HFFc6 (cell line): ENCODE data around the gene CPN1. TPM values are rescaled to one million over a fixed set of nuclear protein-coding genes. Genes with fewer than 3 reads are reported as not detected.
"Not testable (repeated sequence)": the region's sequence is repeated elsewhere in the genome, so short reads cannot be mapped to it uniquely, and the experiment has no call there.

ENCODE experiments used
- DNase-seq: peaks from one replicate; pipeline ENCODE4 v3.0.0-alpha.2; 2018
- H3K27ac Mint-ChIP-seq: 2 replicates; pipeline ENCODE4 v1.8.0; 2020; ENCODE audit warnings: mild to moderate bottlenecking, mixed read lengths
- H3K27me3 Mint-ChIP-seq: 2 replicates; pipeline ENCODE4 v1.8.0; 2021; ENCODE audit warnings: mild to moderate bottlenecking, moderate library complexity, mixed read lengths; ENCODE audit not compliant: insufficient read depth
- H3K36me3 Mint-ChIP-seq: 2 replicates; pipeline ENCODE4 v1.8.0; 2021; ENCODE audit warnings: low read depth, mixed read lengths
- H3K4me1 Mint-ChIP-seq: 2 replicates; pipeline ENCODE4 v1.8.0; 2020; ENCODE audit warnings: low read depth, mixed read lengths
- H3K4me3 Mint-ChIP-seq: 2 replicates; pipeline ENCODE4 v1.8.0; 2020; ENCODE audit warnings: mild to moderate bottlenecking, moderate library complexity, mixed read lengths
- H3K9me3 Mint-ChIP-seq: 2 replicates; pipeline ENCODE4 v1.8.0; 2020; ENCODE audit warnings: mild to moderate bottlenecking, mixed read lengths
- long read RNA-seq: library from polyadenylated mRNA; unstranded; transcript quantifications from one replicate; pipeline ENCODE4 v2.0.0, GENCODE V29; 2019
- total RNA-seq, 6 experiments: library from RNA; stranded (reverse); fragmentation: NEBNext Ultra II Directional; extraction: Animal tissue kit (Norgen Biotek cat#: 25700); gene quantifications; 2 replicates in 1 of 6; 3 replicates in 5 of 6; pipeline ENCODE4 v1.2.3, GENCODE V29; 2021
- TF ChIP-seq, protein P1 (sequence below): fragments of 200-600 bp; sonication (generic); IDR thresholded peaks from 2 replicates; pipeline ENCODE4 v1.5.0; 2021; ENCODE audit warnings: antibody characterized with exemption, mild to moderate bottlenecking

The CPN1 gene
- total RNA-seq = not detected
- long read RNA-seq = 0 reads

DNA sequence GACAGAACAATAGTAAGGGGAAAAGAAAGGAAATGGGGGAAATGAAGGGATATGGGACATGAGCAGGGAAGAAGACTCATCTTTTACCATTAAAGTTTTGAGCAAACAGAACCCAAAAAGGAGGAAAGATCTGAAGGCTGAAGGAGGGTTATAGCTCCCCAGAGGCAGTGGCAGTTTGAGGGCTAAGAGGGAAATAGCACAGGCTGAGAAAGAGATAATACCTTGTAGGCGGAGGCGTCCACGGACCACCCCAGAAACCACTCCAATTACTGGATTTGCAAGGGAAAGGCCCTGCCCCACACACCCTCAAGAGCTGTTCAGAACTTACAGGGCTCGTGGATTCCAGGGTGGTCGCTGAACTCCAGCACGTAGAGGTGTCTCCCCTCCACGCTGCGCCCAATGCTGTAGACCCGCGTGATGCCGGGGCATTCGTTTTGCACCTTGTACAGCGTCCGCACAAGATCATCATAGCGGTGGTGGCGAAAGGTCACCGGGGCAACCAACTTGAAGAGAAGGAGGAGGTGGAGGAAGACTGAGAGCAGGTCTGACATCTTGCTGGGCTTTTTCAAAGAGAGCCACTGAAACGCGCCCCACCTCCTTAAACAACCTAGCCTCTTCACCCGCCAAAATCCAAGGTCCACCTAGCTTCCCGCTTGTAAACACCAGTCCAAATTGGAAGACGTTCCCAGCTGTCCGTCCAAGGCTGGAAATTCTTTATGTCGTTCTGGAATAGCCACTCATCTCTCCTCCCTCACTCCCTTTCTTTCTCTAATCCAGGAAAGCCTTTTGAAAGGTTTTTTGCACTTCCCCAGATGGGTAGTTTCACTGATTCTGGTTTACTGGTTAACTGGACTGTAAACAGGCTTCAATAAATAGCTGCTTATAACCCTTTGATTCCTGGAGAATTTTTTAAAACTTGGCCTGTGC, at the start of gene CPN1:
Gene CPN1 (minus strand): TSS at position 795 of the 927 bp plus-strand sequence. CDS start 244 bp downstream, at position 551.
- TF ChIP-seq, protein P1, sequence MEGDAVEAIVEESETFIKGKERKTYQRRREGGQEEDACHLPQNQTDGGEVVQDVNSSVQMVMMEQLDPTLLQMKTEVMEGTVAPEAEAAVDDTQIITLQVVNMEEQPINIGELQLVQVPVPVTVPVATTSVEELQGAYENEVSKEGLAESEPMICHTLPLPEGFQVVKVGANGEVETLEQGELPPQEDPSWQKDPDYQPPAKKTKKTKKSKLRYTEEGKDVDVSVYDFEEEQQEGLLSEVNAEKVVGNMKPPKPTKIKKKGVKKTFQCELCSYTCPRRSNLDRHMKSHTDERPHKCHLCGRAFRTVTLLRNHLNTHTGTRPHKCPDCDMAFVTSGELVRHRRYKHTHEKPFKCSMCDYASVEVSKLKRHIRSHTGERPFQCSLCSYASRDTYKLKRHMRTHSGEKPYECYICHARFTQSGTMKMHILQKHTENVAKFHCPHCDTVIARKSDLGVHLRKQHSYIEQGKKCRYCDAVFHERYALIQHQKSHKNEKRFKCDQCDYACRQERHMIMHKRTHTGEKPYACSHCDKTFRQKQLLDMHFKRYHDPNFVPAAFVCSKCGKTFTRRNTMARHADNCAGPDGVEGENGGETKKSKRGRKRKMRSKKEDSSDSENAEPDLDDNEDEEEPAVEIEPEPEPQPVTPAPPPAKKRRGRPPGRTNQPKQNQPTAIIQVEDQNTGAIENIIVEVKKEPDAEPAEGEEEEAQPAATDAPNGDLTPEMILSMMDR = no peak
- DNase-seq = no peak
- no peaks in the 10 kb centered on the region for H3K9me3 Mint-ChIP-seq
- no peaks in the 10 kb centered on the region for H3K36me3 Mint-ChIP-seq
- no peak within 1 kb of the TSS for H3K27ac Mint-ChIP-seq
- H3K27me3 Mint-ChIP-seq = peaks cover 46% of the 10 kb centered on the region
- no peak within 1 kb of the TSS for H3K4me3 Mint-ChIP-seq
- H3K4me1 Mint-ChIP-seq = peaks cover 9% of the 10 kb centered on the region

DNA sequence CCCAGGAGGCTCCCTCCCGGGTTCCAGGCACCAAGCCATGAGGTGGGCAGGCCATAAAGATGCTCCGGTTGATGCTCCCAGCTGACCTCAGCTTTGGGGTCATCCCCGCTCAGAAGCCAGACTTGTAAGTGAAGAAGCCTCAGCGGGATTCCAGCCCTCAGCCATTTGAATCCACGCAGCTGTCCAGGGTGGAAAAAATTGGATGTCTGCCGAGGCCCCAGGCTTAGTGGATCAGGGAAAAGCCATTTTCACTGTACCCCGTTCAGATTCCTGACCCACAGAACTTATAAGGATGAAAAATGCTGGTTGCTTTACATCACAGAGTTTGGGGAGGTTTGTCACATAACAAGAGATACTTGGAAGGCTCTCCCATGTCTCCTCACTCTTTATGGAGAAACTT, 49.2 kb upstream of the CPN1 start:
- H3K9me3 Mint-ChIP-seq = peaks cover 4% of the 10 kb centered on the region; the same call in 1 of the 2 replicates
- H3K4me1 Mint-ChIP-seq = no peaks in the 10 kb centered on the region
- TF ChIP-seq, protein P1 = no peak
- H3K27me3 Mint-ChIP-seq = peaks cover 31% of the 10 kb centered on the region
- no peak for DNase-seq
- H3K36me3 Mint-ChIP-seq = no peaks in the 10 kb centered on the region
- H3K4me3 Mint-ChIP-seq = no peak overlapping the region
- no peak overlapping the region for H3K27ac Mint-ChIP-seq

DNA sequence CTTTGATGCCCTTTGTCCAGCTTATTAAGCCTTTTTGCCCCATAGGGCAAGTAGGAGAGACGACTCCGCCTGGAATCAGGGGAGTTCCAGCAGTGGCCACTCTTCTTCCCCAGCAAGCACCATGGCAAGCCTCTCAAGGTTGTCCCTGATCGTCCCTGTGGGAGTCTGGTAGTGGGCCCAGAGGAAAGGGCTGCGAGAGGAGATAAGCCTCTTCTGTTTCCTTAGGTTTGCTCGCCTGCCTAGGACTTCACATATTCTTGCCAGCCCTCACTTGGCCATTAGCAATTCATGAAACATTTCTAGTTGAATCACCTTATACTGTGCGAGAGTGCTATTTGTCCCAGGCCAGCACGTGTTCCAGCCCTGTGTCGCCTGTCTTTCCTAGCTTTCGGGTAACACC, 47.8 kb upstream of the CPN1 start:
- TF ChIP-seq, protein P1 = no peak

DNA sequence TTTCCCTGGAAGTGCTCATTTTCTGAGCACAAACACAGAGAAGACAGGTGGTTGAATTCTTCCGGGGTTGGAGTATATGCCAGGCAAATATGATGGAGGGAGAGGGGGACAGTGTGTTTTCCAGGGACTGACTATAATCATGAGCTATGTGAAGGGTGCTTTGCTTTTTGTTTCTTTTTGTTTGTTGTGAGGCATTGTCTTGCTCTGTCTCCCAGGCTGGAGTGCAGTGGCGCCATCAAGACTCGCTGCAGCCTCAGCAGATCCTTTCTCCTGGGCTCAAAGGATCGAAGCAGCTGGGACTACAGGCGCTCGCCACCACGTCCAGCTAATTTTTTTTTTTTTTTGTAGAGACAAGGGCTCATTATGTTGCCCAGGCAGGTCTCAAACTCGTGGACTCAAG, 47.3 kb upstream of the CPN1 start:
- H3K9me3 Mint-ChIP-seq = no peaks in the 10 kb centered on the region
- TF ChIP-seq, protein P1 = no peak
- no peaks in the 10 kb centered on the region for H3K4me1 Mint-ChIP-seq

More for the DNA sequence above, 47.8 kb upstream of the CPN1 start:
- no peak for DNase-seq
- Mint-ChIP-seq H3K4me3 (no peak overlapping the region), H3K27ac (no peak overlapping the region), H3K4me1 (no peaks in the 10 kb centered on the region), H3K27me3 (peaks cover 33% of the 10 kb centered on the region), H3K36me3 (no peaks in the 10 kb centered on the region), H3K9me3 (no peaks in the 10 kb centered on the region)

DNA sequence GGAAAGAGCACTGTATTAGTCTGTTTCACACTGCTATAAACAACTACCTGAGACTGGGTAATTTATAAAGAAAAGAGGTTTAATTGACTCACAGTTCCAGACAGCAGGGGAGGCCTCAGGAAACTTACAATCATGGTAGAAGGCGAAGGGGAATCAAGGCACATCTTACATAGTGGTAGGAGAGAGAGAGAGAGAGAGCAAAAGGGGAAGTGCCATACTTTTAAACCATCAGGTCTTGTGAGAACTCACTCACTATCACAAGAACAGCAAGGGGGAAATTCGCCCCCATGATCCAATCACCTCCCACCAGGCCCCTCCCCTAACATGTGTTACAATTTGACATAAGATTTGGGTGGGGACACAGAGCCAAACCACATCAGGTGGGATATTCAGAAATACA, 43.7 kb upstream of the CPN1 start:
- H3K27ac Mint-ChIP-seq, H3K4me3 Mint-ChIP-seq, H3K4me1 Mint-ChIP-seq, DNase-seq, H3K9me3 Mint-ChIP-seq, H3K36me3 Mint-ChIP-seq: not testable (repeated sequence)
- H3K27me3 Mint-ChIP-seq = peaks cover 27% of the 10 kb centered on the region

More for the DNA sequence above, 47.3 kb upstream of the CPN1 start:
- no peak for DNase-seq
- Mint-ChIP-seq H3K27ac (no peak overlapping the region), H3K27me3 (peaks cover 34% of the 10 kb centered on the region), H3K4me3 (no peak overlapping the region), H3K36me3 (no peaks in the 10 kb centered on the region)

DNA sequence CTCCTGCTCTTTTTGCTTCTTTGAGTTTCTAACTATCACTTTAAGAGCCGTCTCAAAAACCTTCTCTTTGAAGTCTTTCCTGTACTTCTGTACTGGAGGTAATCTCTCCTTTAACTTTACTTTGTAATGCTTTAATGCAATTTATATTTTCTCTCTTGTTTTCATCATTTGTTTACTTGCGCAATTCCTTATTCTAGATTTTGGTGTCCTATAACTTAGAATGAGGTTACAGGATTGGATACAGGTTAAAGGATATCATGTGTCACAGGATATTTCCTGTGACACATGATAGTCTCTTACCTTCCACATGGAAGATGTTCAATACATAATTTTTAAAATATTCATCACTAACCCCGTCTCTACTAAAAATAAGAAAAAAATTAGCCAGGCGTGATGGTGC, 42.4 kb upstream of the CPN1 start:
- TF ChIP-seq, protein P1 = no peak

More for the DNA sequence above, 42.4 kb upstream of the CPN1 start:
- H3K4me1 Mint-ChIP-seq = no peaks in the 10 kb centered on the region
- H3K36me3 Mint-ChIP-seq = no peaks in the 10 kb centered on the region
- no peaks in the 10 kb centered on the region for H3K9me3 Mint-ChIP-seq
- no peak overlapping the region for H3K27ac Mint-ChIP-seq
- no peak for DNase-seq
- no peak overlapping the region for H3K4me3 Mint-ChIP-seq
- peaks cover 32% of the 10 kb centered on the region for H3K27me3 Mint-ChIP-seq
